ENCODE measurements around the gene KNCN.
A peak's percentile ranks its signal among the peaks of the same experiment; 100 is the strongest.

Gene KNCN

GRCh38 chr1:46551597-46552095 lies at the start of gene KNCN:
Gene KNCN, minus strand, starts transcription at chr1:46551647. Its CDS starts 432 bp downstream, at chr1:46551215.
- DNase-seq, result no peak

GRCh38 chr1:46599059-46599970 lies 47.9 kb upstream of the KNCN start:
- DNase-seq, result no peak

- no peak for DNase-seq
Measured at GRCh38 chr1:46596846-46597245, 45.4 kb upstream of the KNCN start.

DNA sequence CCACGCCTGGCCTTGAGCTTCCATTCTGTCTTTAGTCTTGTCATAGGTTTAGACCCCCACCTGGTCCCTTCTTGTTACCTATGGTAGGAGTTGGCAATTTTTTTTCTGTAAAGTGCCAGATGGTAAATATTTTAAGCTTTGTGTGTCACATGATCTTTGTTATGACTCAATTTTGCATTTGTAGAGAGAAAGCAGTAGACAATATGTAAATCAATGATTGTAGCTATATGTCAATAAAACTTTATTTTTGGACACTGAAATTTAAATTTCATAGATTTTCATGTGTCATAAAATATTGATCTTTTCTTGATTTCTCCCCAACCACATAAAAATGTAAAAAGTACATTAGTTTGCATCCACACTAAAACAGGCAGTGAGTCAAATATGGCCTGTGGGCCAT lies 44.6 kb upstream of the KNCN start:
- DNase-seq, result no peak

GRCh38 chr1:46595127-46595526 lies 43.7 kb upstream of the KNCN start:
- no peak for DNase-seq

- DNase-seq, result no peak
Measured at GRCh38 chr1:46594063-46594462, 42.6 kb upstream of the KNCN start.

DNA sequence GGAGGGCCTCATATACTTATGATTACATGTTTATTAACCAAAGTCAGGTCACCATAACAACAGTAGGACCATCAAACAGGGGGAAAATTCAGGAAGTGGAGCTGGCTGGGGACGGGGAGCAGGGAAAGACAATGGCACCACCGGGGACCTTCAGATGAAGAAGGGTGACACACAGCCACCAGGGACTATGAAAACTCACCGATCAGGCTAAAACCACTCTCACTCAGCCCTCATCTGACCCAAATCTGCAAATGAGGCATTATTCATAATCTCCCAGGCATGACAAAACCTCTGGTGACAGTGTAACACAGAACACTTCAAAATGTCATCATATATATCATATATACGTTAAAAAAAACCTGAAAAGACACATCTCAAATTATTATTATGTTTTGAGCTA lies 41.4 kb upstream of the KNCN start:
- DNase-seq, result no peak

- no peak for DNase-seq
Measured at GRCh38 chr1:46589529-46589928, 38.1 kb upstream of the KNCN start.

DNA sequence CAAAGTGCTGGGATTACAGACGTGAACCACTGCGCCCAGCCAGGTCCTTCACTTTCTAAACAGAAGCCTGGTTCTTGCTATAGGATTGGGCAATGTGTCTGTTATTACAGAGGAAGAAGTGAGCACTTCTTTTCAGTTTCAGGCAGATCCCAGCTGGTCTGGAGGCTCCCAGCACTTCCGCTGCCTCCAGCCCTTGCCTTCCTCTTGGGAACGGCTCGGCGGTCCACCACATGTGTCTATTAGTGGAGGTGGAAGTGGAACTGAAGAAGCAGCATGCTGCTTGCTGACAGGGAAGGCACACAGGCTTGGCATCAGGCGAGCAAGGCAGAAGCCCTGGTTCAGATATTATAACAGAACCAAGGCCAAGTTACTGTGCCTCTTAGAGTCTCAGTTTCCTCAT lies 35.6 kb upstream of the KNCN start:
- no peak for DNase-seq

GRCh38 chr1:46585312-46585938 lies 34.0 kb upstream of the KNCN start:
- DNase-seq, result no peak

GRCh38 chr1:46583494-46583893 lies 32.0 kb upstream of the KNCN start:
- no peak for DNase-seq

DNA sequence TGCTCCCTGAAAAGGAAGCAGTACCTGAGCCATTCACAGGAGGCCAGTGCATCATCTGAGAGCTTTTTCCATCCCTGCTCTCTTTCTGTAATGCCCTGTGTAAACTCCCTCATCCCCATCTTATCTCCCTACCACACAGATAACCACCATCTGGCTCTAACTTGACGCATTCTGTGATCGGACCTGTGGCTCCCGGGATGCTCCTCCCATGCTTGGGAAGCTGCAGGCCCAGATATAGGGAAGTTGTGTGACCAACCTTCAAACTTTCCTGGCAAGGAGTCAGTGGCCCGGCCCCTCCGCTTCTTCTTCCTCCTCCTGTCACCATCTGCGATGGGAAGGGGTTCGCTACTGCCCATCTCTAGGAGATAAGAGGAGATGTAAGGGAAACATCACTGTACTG lies 31.5 kb upstream of the KNCN start:
- DNase-seq, result no peak

DNA sequence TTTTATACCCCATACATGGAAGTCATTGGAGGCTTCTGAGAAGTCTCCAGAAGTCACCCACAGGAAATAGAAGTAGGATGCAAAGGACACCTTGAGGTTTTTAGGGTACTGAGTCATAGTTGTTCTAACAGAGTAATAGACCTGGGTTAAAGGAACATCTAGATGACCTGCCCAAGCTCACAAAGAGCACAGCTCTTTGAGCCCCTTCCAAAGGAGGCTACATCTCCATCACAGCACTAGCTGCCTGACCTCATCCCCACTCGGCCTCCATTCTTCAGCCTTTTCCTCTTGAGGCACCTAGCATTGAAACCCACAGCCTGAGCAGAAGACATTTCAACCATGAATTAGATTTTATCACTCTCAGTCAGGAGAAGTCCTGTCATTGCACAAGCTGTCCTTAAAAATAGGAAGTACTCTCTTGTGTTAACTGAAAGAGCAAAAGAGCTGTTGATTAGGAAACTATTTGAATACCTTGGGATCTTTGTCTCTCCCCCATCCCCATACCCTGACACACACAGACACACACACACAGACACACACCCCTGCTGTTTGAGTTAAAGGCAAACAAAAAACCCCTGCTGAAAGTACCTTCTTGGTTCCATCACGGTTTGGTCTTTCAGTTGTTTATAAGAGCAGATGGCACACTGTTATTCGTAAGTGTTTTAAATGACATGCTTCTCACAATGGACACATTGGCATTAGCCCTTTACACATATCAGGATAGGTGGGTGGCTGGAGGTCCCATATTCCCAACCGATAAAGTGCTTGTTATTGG lies 30.4 kb upstream of the KNCN start:
- DNase-seq, result peak; percentile 34

- DNase-seq, result no peak
Measured at GRCh38 chr1:46580140-46580903, 28.9 kb upstream of the KNCN start.

GRCh38 chr1:46577671-46578070 lies 26.2 kb upstream of the KNCN start:
- DNase-seq, result no peak

- DNase-seq, result no peak
Measured at GRCh38 chr1:46576596-46576995, 25.1 kb upstream of the KNCN start.

GRCh38 chr1:46575778-46576177 lies 24.3 kb upstream of the KNCN start:
- DNase-seq, result peak; percentile 78

DNA sequence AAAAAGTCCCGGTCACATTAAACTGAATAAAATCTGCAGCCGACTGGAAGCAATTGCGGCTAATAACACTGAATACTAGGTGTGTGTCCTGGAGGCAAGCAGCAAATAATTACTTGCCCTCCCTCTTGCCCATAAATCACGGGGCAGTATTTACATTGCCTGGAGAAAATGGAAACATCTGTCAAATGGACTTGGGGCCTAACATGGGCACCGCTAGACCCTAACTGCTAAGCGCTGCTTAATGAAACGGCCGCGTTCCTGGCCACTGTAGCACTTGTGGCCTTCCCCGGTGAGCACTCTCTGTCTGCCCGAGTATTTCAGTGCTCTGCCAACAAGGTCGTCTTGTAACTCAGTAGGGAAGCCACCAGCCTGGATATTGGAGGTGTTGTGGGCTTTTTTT lies 23.9 kb upstream of the KNCN start:
- DNase-seq, result peak; percentile 92

DNA sequence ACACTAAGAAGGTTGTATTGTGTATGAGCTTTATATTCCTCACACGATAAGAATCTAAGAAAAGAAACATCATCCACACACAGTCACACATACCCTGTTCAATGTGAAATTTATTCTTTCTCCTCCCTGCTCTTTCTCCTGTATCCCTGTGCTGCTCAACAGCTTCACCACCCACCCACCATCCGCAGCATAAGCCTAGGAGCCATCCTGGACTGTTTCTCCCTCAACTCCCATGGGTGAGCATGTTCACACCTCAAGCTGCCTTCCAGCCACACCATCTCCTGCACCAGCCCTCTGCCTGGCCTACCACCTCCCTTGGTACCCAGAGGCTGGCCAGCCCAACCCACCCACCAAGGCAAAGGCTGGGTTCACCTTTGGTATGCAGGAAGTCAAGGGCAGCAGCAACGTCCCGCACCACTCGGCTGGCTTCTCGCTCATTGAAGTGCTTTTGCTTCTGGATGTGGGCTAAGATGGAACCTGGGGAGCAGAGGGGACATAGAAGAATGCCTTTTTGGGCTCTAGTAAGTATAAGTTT lies 20.3 kb upstream of the KNCN start:
- DNase-seq, result no peak

GRCh38 chr1:46569884-46570725 lies 18.7 kb upstream of the KNCN start:
- DNase-seq, result no peak

- DNase-seq, result no peak
Measured at GRCh38 chr1:46569116-46569515, 17.7 kb upstream of the KNCN start.
